Activated gamma-delta T cell treated with Interleukin-2 at 50 U/mL for 16 hours (primary cell): Measurements from ENCODE around the gene MXRA8.
"Not testable (repeated sequence)": the region's sequence is repeated elsewhere in the genome, so short reads cannot be mapped to it uniquely, and the experiment has no call there.

Source experiments
- DNase-seq: peaks from one replicate; pipeline ENCODE4 v3.0.0-alpha.2; 2020

The MXRA8 gene

GRCh38 chr1:1358433-1359271 is at the start of gene MXRA8:
TSS of gene MXRA8 (minus strand) at chr1:1358555. CDS start at chr1:1358504, 51 bp downstream.
- DNase-seq = no peak

GRCh38 chr1:1407636-1408318 is 49.4 kb upstream of the MXRA8 start:
- no peak for DNase-seq

- DNase-seq = peak; percentile 96
Measured at GRCh38 chr1:1406821-1407635, 48.7 kb upstream of the MXRA8 start, which contains the start of gene MRPL20. TSS of gene MRPL20 (minus strand) at chr1:1407293. CDS start at chr1:1407217, 76 bp downstream.

GRCh38 chr1:1406101-1406820 is 47.9 kb upstream of the MXRA8 start:
- DNase-seq = no peak

GRCh38 chr1:1403653-1404052 is 45.3 kb upstream of the MXRA8 start:
- no peak for DNase-seq

GRCh38 chr1:1402901-1403392 is 44.6 kb upstream of the MXRA8 start:
- DNase-seq = not testable (repeated sequence)

GRCh38 chr1:1402072-1402900 is 43.9 kb upstream of the MXRA8 start:
- DNase-seq = no peak

- DNase-seq = no peak
Measured at GRCh38 chr1:1401457-1402010, 43.2 kb upstream of the MXRA8 start.

- DNase-seq = no peak
Measured at GRCh38 chr1:1400576-1401456, 42.5 kb upstream of the MXRA8 start.

- no peak for DNase-seq
Measured at GRCh38 chr1:1399872-1400575, 41.7 kb upstream of the MXRA8 start.

- peak; percentile 99 for DNase-seq
Measured at GRCh38 chr1:1399187-1399871, 41.0 kb upstream of the MXRA8 start, which contains the start of gene CCNL2. TSS of gene CCNL2 (minus strand) at chr1:1399335. CDS start at chr1:1399306, 29 bp downstream.

GRCh38 chr1:1398677-1399186 is 40.4 kb upstream of the MXRA8 start:
- DNase-seq = no peak

GRCh38 chr1:1397839-1398523 is 39.6 kb upstream of the MXRA8 start:
- DNase-seq = no peak

- no peak for DNase-seq
Measured at GRCh38 chr1:1395166-1395565, 36.8 kb upstream of the MXRA8 start.

GRCh38 chr1:1394116-1394515 is 35.8 kb upstream of the MXRA8 start:
- DNase-seq = no peak

- no peak for DNase-seq
Measured at GRCh38 chr1:1393428-1393827, 35.1 kb upstream of the MXRA8 start.

GRCh38 chr1:1393014-1393413 is 34.7 kb upstream of the MXRA8 start:
- DNase-seq = no peak

- DNase-seq = no peak
Measured at GRCh38 chr1:1391225-1391624, 32.9 kb upstream of the MXRA8 start.
